PC-9 (cell line): ENCODE results near the gene RGS11.

Source experiments
- CTCF ChIP-seq: fragments of 200-600 bp; sonication (generic); conservative IDR thresholded peaks from 2 replicates; pipeline ENCODE4 v1.6.1; 2017; ENCODE audit warnings: mixed run types, antibody characterized with exemption, mild to moderate bottlenecking, moderate library complexity
- EZH2 ChIP-seq: fragments of 200-600 bp; sonication (generic); IDR thresholded peaks from 2 replicates; pipeline ENCODE4 v1.8.0; 2017; ENCODE audit warnings: antibody characterized with exemption, low read depth

DNA sequence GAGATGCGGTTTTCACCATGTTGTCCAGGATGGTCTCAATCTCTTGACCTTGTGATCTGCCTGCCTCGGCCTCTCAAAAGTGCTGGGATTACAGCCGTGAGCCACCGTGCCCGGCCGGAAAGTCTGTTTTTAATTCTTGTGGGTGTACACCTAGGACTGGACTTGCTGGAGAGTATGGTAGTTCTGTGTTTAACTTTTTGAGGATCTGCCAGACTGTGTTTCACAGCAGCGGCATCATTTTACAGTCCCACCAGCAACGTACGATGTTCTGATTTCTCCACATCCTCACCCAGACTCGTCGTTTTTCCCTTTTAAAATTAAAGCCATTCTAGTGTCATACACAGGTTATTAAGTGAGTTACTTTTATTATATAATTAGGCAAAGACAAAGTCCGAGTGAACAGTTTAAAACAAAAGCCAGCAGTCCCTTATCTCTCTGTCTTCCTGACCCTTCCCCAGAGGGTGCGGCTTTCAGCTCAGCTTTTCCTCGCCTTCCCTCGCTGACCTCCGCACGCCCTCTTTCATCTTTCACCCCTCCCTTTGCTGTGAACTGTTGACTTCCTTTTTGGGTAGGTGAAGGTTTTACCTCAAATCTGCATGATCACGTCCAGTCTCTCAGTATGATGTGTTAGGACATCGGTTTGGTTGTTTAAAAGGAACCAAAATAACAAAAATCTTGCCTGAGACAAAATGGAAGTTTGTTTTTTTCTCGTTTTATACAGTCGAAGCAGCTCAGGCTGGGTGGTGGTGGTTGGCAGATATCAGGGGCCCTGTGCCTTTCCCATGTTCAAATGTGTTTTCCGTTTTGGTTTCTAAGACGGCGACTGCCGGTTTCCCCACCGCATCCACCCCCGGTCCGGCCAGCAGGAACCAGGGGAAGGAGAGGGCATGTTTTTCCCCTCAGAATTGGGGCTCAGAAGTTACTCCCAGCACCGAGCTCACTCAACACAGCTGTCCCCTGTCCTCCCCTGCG lies 23.1 kb downstream of the RGS11 start:
- TF ChIP-seq CTCF (no peak), EZH2 (no peak)
